ENCODE results near the gene TBRG4.

GRCh38 chr7:45157653-45158401 lies 46.3 kb upstream of the TBRG4 start, which contains the start of gene RAMP3:
- TF ChIP-seq, protein P1, sequence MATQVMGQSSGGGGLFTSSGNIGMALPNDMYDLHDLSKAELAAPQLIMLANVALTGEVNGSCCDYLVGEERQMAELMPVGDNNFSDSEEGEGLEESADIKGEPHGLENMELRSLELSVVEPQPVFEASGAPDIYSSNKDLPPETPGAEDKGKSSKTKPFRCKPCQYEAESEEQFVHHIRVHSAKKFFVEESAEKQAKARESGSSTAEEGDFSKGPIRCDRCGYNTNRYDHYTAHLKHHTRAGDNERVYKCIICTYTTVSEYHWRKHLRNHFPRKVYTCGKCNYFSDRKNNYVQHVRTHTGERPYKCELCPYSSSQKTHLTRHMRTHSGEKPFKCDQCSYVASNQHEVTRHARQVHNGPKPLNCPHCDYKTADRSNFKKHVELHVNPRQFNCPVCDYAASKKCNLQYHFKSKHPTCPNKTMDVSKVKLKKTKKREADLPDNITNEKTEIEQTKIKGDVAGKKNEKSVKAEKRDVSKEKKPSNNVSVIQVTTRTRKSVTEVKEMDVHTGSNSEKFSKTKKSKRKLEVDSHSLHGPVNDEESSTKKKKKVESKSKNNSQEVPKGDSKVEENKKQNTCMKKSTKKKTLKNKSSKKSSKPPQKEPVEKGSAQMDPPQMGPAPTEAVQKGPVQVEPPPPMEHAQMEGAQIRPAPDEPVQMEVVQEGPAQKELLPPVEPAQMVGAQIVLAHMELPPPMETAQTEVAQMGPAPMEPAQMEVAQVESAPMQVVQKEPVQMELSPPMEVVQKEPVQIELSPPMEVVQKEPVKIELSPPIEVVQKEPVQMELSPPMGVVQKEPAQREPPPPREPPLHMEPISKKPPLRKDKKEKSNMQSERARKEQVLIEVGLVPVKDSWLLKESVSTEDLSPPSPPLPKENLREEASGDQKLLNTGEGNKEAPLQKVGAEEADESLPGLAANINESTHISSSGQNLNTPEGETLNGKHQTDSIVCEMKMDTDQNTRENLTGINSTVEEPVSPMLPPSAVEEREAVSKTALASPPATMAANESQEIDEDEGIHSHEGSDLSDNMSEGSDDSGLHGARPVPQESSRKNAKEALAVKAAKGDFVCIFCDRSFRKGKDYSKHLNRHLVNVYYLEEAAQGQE (IDR thresholded peaks at IDR 0.05; ENCODE audit: borderline replicate concordance) = no peak
- TF ChIP-seq TAF1 (IDR thresholded peaks at IDR 0.05; ENCODE audit: low read depth) = no peak
